H1 (cell line): Measurements from ENCODE around the gene ZNF609. TPM values are rescaled to one million over a fixed set of nuclear protein-coding genes. Genes with fewer than 3 reads are reported as not detected.

Source experiments
- FOSL1 ChIP-seq: IDR thresholded peaks from 2 replicates; pipeline ENCODE4 v1.6.1; 2011; ENCODE audit warnings: mild to moderate bottlenecking, low read depth, low read length, moderate library complexity; ENCODE audit not compliant: insufficient read depth
- KDM1A ChIP-seq: fragments of 200-600, 300-600 bp; sonication (generic); IDR thresholded peaks from 2 replicates; pipeline ENCODE4 v1.7.1; 2016; ENCODE audit warnings: mild to moderate bottlenecking, low read length, borderline replicate concordance
- polyA plus RNA-seq, 7 experiments: library from polyadenylated mRNA; depleted of rRNA in 3 of 7; stranded (reverse) in 5 of 7; unstranded in 2 of 7; fragments of >200 nt in 5 of 7; fragments of 200-250 nt in 2 of 7; gene quantifications; 1 replicate in 5 of 7; 2 replicates in 1 of 7; 4 replicates in 1 of 7; pipeline versions ENCODE4 v1.2.1 to v1.2.3, GENCODE V29; 2011 to 2013; ENCODE audit warnings: missing spikeins in 2 of 7, mixed read lengths in 2 of 7
- total RNA-seq: library from RNA; stranded (reverse); fragmentation: NEBNext Ultra II Directional; extraction: Animal tissue kit (Norgen Biotek cat#: 25700); gene quantifications from 2 replicates; pipeline ENCODE4 v1.2.1, GENCODE V29; 2021
- TF ChIP-seq, protein P1 (sequence below): fragments of 300-600 bp; sonication (generic); IDR thresholded peaks from 2 replicates; pipeline ENCODE4 v1.7.1; 2012; ENCODE audit warnings: low read length, moderate library complexity, mild to moderate bottlenecking, inconsistent platforms; ENCODE audit not compliant: insufficient replicate concordance

ZNF609 gene
- total and polyA plus RNA-seq, 2 of the 8 experiments (the other 6 are each of a cell fraction or from before 2014, with no cell fraction given) = 15.5 to 47.8 TPM

DNA sequence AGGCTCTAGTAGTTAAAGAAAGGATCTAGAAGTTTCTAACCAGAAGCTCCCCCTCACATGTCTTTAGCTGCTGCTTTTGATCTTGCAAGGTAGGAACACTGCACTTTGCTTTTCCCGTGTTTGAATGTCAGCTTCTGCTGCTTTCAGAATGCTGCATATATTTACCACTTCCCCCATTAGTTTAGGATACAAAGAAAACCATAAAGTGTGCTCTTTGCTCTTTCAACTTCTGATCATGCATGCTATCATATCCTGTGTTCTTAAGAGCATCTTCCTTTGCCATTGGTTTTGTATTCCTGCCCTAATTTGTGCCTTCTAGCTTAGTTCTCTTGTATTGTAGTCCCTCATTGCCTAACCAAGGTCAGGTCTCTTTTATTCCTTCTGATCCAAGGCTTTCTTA, 43.3 kb downstream of the ZNF609 start (continued):
- TF ChIP-seq, protein P1, sequence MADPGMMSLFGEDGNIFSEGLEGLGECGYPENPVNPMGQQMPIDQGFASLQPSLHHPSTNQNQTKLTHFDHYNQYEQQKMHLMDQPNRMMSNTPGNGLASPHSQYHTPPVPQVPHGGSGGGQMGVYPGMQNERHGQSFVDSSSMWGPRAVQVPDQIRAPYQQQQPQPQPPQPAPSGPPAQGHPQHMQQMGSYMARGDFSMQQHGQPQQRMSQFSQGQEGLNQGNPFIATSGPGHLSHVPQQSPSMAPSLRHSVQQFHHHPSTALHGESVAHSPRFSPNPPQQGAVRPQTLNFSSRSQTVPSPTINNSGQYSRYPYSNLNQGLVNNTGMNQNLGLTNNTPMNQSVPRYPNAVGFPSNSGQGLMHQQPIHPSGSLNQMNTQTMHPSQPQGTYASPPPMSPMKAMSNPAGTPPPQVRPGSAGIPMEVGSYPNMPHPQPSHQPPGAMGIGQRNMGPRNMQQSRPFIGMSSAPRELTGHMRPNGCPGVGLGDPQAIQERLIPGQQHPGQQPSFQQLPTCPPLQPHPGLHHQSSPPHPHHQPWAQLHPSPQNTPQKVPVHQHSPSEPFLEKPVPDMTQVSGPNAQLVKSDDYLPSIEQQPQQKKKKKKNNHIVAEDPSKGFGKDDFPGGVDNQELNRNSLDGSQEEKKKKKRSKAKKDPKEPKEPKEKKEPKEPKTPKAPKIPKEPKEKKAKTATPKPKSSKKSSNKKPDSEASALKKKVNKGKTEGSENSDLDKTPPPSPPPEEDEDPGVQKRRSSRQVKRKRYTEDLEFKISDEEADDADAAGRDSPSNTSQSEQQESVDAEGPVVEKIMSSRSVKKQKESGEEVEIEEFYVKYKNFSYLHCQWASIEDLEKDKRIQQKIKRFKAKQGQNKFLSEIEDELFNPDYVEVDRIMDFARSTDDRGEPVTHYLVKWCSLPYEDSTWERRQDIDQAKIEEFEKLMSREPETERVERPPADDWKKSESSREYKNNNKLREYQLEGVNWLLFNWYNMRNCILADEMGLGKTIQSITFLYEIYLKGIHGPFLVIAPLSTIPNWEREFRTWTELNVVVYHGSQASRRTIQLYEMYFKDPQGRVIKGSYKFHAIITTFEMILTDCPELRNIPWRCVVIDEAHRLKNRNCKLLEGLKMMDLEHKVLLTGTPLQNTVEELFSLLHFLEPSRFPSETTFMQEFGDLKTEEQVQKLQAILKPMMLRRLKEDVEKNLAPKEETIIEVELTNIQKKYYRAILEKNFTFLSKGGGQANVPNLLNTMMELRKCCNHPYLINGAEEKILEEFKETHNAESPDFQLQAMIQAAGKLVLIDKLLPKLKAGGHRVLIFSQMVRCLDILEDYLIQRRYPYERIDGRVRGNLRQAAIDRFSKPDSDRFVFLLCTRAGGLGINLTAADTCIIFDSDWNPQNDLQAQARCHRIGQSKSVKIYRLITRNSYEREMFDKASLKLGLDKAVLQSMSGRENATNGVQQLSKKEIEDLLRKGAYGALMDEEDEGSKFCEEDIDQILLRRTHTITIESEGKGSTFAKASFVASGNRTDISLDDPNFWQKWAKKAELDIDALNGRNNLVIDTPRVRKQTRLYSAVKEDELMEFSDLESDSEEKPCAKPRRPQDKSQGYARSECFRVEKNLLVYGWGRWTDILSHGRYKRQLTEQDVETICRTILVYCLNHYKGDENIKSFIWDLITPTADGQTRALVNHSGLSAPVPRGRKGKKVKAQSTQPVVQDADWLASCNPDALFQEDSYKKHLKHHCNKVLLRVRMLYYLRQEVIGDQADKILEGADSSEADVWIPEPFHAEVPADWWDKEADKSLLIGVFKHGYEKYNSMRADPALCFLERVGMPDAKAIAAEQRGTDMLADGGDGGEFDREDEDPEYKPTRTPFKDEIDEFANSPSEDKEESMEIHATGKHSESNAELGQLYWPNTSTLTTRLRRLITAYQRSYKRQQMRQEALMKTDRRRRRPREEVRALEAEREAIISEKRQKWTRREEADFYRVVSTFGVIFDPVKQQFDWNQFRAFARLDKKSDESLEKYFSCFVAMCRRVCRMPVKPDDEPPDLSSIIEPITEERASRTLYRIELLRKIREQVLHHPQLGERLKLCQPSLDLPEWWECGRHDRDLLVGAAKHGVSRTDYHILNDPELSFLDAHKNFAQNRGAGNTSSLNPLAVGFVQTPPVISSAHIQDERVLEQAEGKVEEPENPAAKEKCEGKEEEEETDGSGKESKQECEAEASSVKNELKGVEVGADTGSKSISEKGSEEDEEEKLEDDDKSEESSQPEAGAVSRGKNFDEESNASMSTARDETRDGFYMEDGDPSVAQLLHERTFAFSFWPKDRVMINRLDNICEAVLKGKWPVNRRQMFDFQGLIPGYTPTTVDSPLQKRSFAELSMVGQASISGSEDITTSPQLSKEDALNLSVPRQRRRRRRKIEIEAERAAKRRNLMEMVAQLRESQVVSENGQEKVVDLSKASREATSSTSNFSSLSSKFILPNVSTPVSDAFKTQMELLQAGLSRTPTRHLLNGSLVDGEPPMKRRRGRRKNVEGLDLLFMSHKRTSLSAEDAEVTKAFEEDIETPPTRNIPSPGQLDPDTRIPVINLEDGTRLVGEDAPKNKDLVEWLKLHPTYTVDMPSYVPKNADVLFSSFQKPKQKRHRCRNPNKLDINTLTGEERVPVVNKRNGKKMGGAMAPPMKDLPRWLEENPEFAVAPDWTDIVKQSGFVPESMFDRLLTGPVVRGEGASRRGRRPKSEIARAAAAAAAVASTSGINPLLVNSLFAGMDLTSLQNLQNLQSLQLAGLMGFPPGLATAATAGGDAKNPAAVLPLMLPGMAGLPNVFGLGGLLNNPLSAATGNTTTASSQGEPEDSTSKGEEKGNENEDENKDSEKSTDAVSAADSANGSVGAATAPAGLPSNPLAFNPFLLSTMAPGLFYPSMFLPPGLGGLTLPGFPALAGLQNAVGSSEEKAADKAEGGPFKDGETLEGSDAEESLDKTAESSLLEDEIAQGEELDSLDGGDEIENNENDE = no peak
- TF ChIP-seq FOSL1 (no peak), KDM1A (no peak)
- TF ChIP-seq, all 59 proteins: peak for 0
